Measurements from ENCODE around the gene ANKRD12.
"Not testable (repeated sequence)": the region's sequence is repeated elsewhere in the genome, so short reads cannot be mapped to it uniquely, and the experiment has no call there.

ANKRD12 gene

GRCh38 chr18:9136315-9137155, at the start of gene ANKRD12:
Gene ANKRD12, plus strand, starts transcription at chr18:9136781. Its CDS starts 45,652 bp downstream, at chr18:9182433.
- peak; percentile 93 for DNase-seq

DNA sequence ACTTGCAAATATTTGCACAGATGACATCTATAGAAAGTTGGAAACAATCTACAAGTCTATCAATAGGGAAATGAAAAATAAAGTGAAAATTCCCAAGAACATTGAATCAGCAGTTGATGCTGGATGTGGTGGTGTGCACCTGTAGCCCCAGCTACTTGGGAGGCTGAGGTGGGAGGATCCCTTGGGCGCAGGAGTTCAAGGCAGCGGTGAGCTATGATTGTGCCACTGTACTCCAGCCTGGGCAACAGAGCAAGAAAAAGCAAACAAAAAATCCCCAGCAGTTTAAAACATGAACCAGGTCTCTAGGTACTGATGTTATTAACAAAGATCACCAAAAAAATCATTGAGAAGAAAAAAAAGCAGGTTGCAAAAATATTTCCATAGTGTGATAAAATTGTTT, 49.4 kb upstream of the ANKRD12 start:
- DNase-seq = no peak

DNA sequence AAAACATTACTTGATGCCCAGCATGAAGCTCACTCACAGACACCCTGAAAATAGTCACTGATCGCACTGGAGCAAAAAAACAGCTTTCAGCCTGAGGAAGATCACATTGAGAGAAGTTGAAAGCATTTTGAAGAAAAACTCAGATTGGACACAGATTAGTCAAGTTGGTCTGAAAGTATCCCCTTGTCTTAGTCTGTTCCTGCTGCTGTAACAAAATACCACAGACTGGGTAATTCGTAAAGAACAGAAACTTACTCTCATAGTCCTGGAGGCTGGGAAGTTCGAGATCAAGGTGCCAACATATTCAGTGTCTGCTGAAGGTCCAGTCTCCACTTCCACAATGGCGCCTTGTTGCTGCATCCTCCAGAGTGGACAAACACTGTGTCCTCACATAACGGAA, 48.3 kb upstream of the ANKRD12 start:
- DNase-seq = no peak

DNA sequence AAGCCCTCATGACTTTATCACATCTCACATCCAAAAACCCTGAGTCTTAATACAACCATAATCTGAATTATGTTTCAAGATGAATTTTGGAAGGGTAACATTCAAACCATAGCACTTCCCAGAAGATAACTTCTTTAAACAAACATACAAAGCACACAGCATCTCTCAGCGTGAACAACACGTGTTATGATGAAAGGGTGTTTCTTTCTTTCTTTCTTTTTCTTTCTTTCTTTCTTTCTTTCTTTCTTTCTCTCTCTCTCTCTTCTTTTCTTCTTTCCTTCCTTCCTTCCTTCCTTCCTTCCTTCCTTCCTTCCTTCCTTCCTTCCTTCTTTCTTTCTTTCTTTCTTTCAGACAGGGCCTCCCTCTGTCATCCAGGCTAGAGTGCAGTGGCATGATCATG, 47.9 kb upstream of the ANKRD12 start:
- DNase-seq = not testable (repeated sequence)

GRCh38 chr18:9090578-9090977, 46.0 kb upstream of the ANKRD12 start:
- DNase-seq = no peak

GRCh38 chr18:9091066-9091476, 45.5 kb upstream of the ANKRD12 start:
- no peak for DNase-seq

- DNase-seq = no peak
These were observed 43.9 kb upstream of the ANKRD12 start for GRCh38 chr18:9092665-9093064.

DNA sequence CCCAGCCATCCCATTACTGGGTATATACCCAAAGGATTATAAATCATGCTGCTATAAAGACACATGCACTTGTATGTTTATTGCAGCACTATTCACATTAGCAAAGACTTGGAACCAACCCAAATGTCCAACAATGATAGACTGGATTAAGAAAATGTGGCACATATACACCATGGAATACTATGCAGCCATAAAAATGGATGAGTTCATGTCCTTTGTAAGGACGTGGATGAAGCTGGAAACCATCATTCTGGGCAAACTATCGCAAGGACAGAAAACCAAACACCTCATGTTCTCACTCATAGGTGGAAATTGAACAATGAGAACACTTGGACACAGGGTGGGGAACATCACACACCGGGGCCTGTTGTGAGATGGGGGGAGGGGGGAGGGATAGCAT, 43.5 kb upstream of the ANKRD12 start:
- DNase-seq = not testable (repeated sequence)

- DNase-seq = no peak
These were observed 42.0 kb upstream of the ANKRD12 start for GRCh38 chr18:9094307-9095226.

DNA sequence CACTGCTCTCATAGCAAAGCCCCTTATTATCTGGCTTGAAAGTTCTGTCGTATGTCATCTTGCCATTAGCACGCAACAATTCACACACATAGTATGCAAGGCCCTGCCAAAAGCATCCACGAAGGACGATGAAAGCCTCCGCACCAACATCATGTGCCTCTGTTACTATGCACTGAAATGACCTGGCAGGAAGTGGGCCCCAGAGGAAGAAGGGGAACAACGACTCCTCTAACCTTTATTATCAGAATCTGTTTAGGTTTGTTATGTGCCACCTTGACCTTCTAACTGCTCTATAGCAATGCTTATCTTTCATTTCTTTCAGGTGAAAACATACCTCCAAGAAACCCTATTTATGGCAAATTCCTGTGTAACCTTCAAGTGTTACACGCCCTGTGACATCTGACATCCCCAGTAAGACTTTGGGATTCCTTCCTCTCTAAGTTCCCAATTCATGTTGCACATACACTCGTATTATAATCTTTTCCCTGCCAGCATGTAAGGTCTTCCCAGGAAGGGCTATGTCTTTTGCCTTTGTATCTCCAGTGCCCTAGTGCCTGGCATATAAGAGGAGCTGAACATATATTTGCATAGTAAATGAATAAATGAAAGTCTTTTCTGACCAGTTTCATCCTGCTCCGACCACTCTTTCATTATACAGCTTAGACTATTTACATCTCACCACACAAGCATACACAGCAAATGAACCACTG, 41.1 kb upstream of the ANKRD12 start:
- no peak for DNase-seq

- no peak for DNase-seq
These were observed 40.6 kb upstream of the ANKRD12 start for GRCh38 chr18:9096007-9096371.

DNA sequence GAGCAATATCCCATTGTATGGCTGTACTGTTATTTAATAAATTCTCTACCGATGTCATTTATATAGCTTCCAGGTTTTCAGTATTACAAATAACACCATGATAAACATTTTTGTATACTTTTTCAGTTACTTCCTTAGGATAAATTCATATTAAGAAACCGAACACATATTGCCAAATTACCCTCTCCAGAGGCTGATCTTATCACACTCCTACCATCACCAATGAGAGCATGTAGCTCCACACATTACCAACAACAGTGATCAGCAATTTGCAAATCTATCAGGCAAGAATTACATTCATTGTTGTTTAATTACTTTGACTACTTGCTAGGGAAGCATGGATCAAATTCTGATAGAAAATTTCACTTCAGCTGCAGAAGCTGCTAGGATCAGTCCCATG, 39.9 kb upstream of the ANKRD12 start:
- DNase-seq = no peak

GRCh38 chr18:9097349-9097748, 39.2 kb upstream of the ANKRD12 start:
- DNase-seq = no peak

DNA sequence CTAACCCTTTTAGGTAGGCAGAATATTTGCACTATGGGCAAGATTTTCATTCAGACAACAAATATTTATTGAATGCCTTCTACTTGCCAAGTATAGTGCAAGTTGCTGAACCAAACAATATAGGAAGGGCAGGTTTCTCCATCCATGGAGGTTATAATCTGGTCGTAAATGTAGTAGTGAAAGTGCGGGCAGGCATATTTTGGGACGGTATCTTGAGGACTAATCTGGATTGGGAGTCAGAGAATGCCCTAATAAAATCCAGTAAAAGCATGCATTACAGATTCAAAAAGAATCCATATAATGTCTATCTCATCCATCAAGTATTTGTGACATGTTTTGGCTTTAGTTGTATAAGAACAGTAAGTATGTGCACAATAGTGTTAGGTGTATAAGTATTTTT, 35.8 kb upstream of the ANKRD12 start:
- no peak for DNase-seq

- no peak for DNase-seq
These were observed 34.7 kb upstream of the ANKRD12 start for GRCh38 chr18:9101730-9102507.

DNA sequence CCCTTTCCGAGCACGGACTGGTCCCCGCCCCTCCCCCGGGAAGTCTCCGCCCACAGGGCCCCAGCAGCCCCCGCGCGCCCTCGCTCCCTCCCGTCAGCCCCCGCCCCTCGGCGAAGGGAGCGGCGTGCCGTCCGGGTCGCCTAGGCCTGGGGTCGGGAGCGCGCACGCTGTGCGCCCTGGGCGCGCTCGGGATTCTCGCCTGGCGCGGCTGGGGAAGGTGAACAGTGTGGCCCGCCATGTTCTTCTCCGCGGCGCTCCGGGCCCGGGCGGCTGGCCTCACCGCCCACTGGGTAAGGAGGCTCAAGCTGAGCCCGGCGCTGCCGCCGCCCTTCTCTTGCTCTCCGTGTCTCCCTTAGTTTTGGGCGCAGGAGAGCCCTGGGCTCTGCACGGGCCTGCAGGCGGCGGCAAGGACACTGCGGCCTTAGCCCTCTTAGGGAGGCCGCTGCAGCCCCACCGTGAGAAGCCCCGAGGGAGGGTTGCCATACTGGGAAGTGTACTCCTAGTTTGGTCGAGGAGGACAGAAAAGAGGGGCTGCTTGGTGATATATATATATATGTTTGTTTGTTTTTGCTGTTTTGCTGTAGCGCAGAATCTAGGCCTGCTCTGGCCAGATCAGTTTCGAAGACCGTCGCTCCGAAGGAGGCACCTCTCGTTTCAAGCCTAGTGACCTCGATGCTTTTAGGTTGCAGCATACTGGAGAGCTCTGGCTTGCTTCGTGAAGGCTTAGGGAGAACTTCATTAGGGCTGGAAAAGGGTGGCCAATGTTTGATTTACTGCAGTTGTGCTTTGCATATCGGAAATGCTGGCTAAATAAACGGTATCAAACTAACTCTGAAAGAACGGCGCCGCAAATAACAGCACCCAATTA, 33.8 kb upstream of the ANKRD12 start, which contains the start of gene NDUFV2:
Gene NDUFV2, plus strand, starts transcription at position 192 of the 868 bp plus-strand sequence. Its CDS starts 45 bp downstream, at position 237.
- peak; percentile 92 for DNase-seq

GRCh38 chr18:9103376-9103873, 33.2 kb upstream of the ANKRD12 start:
- no peak for DNase-seq

- no peak for DNase-seq
These were observed 32.2 kb upstream of the ANKRD12 start for GRCh38 chr18:9104244-9104901.

DNA sequence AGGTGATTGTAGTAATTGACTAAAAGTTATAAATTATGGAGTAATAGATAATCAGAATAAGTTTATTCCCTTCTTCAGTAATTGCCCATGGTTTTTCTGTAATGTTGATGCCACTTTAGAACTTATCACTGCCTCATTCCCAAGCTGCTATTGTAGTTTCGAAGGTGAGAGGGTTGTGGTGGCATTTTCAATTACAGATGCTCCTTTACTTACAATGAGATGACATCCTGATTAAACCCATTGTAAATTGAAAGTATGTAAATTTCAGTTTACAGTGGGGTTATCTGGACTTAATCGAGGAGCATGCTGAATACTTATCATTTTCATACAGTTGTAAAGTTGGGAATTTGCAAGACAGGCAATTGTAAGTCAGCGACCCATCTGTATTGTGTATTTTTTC, 31.2 kb upstream of the ANKRD12 start:
- no peak for DNase-seq

- DNase-seq = no peak
These were observed 30.5 kb upstream of the ANKRD12 start for GRCh38 chr18:9106094-9106493.

All from NCI-H1436 (cell line).